ENCODE data around the gene ZBTB3. TPM values are rescaled to one million over a fixed set of nuclear protein-coding genes. Genes with fewer than 3 reads are reported as not detected.

Gene ZBTB3
- total and polyA plus RNA-seq, 2 of the 8 experiments (the other 6 are each of a cell fraction or from before 2014, with no cell fraction given), result 30.2 to 76.9 TPM

GRCh38 chr11:62727165-62727871, 26.6 kb downstream of the ZBTB3 start, which contains the start of gene HNRNPUL2 (continued):
- TF ChIP-seq, protein P1, sequence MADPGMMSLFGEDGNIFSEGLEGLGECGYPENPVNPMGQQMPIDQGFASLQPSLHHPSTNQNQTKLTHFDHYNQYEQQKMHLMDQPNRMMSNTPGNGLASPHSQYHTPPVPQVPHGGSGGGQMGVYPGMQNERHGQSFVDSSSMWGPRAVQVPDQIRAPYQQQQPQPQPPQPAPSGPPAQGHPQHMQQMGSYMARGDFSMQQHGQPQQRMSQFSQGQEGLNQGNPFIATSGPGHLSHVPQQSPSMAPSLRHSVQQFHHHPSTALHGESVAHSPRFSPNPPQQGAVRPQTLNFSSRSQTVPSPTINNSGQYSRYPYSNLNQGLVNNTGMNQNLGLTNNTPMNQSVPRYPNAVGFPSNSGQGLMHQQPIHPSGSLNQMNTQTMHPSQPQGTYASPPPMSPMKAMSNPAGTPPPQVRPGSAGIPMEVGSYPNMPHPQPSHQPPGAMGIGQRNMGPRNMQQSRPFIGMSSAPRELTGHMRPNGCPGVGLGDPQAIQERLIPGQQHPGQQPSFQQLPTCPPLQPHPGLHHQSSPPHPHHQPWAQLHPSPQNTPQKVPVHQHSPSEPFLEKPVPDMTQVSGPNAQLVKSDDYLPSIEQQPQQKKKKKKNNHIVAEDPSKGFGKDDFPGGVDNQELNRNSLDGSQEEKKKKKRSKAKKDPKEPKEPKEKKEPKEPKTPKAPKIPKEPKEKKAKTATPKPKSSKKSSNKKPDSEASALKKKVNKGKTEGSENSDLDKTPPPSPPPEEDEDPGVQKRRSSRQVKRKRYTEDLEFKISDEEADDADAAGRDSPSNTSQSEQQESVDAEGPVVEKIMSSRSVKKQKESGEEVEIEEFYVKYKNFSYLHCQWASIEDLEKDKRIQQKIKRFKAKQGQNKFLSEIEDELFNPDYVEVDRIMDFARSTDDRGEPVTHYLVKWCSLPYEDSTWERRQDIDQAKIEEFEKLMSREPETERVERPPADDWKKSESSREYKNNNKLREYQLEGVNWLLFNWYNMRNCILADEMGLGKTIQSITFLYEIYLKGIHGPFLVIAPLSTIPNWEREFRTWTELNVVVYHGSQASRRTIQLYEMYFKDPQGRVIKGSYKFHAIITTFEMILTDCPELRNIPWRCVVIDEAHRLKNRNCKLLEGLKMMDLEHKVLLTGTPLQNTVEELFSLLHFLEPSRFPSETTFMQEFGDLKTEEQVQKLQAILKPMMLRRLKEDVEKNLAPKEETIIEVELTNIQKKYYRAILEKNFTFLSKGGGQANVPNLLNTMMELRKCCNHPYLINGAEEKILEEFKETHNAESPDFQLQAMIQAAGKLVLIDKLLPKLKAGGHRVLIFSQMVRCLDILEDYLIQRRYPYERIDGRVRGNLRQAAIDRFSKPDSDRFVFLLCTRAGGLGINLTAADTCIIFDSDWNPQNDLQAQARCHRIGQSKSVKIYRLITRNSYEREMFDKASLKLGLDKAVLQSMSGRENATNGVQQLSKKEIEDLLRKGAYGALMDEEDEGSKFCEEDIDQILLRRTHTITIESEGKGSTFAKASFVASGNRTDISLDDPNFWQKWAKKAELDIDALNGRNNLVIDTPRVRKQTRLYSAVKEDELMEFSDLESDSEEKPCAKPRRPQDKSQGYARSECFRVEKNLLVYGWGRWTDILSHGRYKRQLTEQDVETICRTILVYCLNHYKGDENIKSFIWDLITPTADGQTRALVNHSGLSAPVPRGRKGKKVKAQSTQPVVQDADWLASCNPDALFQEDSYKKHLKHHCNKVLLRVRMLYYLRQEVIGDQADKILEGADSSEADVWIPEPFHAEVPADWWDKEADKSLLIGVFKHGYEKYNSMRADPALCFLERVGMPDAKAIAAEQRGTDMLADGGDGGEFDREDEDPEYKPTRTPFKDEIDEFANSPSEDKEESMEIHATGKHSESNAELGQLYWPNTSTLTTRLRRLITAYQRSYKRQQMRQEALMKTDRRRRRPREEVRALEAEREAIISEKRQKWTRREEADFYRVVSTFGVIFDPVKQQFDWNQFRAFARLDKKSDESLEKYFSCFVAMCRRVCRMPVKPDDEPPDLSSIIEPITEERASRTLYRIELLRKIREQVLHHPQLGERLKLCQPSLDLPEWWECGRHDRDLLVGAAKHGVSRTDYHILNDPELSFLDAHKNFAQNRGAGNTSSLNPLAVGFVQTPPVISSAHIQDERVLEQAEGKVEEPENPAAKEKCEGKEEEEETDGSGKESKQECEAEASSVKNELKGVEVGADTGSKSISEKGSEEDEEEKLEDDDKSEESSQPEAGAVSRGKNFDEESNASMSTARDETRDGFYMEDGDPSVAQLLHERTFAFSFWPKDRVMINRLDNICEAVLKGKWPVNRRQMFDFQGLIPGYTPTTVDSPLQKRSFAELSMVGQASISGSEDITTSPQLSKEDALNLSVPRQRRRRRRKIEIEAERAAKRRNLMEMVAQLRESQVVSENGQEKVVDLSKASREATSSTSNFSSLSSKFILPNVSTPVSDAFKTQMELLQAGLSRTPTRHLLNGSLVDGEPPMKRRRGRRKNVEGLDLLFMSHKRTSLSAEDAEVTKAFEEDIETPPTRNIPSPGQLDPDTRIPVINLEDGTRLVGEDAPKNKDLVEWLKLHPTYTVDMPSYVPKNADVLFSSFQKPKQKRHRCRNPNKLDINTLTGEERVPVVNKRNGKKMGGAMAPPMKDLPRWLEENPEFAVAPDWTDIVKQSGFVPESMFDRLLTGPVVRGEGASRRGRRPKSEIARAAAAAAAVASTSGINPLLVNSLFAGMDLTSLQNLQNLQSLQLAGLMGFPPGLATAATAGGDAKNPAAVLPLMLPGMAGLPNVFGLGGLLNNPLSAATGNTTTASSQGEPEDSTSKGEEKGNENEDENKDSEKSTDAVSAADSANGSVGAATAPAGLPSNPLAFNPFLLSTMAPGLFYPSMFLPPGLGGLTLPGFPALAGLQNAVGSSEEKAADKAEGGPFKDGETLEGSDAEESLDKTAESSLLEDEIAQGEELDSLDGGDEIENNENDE (IDR thresholded peaks at IDR 0.05; ENCODE audit: insufficient replicate concordance, low read length), result no peak
- TF ChIP-seq CBX8 (IDR thresholded peaks at IDR 0.05; ENCODE audit: borderline replicate concordance, low read depth, low read length) (no peak), POLR2AphosphoS5 (IDR thresholded peaks at IDR 0.05; ENCODE audit: low read depth, low read length) (peak; percentile 91), TBP (IDR thresholded peaks at IDR 0.05; ENCODE audit: low read depth, low read length) (peak; percentile 55; the same call in 1 of the 2 replicates), ATF3 (IDR thresholded peaks at IDR 0.05; ENCODE audit: insufficient read depth, low read depth, low read length) (no peak), RFX5 (IDR thresholded peaks at IDR 0.05; ENCODE audit: borderline replicate concordance, low read depth, low read length) (no peak), RXRA (IDR thresholded peaks at IDR 0.05; ENCODE audit: insufficient read depth, low read depth, low read length) (no peak), SIX5 (IDR thresholded peaks at IDR 0.05; ENCODE audit: low read depth, low read length) (no peak), TEAD4 (IDR thresholded peaks at IDR 0.05; ENCODE audit: low read depth, low read length) (no peak), CBX5 (IDR thresholded peaks at IDR 0.05; ENCODE audit: low read depth, low read length) (no peak)
